Measurements from ENCODE around the gene PROSER2. TPM values are rescaled to one million over a fixed set of nuclear protein-coding genes. Genes with fewer than 3 reads are reported as not detected.
"Not testable (repeated sequence)": the region's sequence is repeated elsewhere in the genome, so short reads cannot be mapped to it uniquely, and the experiment has no call there.

Gene PROSER2
- total RNA-seq, 6 experiments from 2014 or later: 0.74 to 2.9 (median 1.5) TPM

DNA sequence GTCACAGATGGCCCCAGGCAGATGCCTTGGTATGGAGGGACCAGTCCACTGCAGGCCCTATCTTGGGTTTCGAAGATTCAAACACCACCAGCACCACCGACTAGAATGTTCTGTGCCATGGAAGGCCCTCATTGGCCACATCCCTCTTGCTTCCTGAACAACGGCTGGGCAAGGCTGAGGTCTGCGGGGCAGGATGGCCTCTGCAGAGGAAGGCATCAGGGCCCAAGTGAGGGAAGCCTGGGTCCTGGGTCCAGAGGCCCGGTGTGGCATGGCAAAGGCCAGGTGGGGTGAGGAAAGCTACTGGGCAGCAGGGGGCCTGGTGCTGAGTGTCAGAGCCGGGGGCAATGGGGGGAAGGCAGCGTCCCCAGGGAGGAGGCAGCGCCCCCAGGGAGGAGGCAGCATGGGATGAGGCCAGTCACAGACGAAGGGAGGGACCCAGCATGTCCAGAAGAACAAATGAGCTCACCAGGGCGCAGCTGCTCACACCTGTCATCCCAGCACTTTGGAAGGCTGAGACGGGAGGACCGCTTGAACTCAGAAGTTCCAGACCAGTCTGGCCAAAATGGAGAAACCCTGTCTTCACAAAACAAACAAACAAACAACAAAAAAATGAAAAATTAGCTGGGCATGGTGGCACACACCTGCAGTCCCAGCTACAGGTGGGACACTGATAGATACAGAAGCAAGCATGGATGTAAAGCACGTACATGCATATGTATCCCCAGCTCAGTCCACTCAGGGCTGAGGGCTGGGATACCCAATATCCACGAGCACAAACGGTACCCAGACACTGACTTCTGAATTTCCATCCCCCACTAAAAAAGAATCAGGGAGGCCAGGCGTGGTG is 64.4 kb downstream of the PROSER2 start:
- Mint-ChIP-seq H3K36me3 (ENCODE audit: low read depth) (no peaks in the 10 kb centered on the region), H3K4me1 (ENCODE audit: low read depth) (peaks cover 3% of the 10 kb centered on the region), H3K27ac (no peak overlapping the region), H3K4me3 (no peak overlapping the region), H3K27me3 (ENCODE audit: insufficient read depth) (peaks cover 3% of the 10 kb centered on the region; the same call in 1 of the 2 replicates), H3K9me3 (no peaks in the 10 kb centered on the region)
- TF ChIP-seq, protein P1, sequence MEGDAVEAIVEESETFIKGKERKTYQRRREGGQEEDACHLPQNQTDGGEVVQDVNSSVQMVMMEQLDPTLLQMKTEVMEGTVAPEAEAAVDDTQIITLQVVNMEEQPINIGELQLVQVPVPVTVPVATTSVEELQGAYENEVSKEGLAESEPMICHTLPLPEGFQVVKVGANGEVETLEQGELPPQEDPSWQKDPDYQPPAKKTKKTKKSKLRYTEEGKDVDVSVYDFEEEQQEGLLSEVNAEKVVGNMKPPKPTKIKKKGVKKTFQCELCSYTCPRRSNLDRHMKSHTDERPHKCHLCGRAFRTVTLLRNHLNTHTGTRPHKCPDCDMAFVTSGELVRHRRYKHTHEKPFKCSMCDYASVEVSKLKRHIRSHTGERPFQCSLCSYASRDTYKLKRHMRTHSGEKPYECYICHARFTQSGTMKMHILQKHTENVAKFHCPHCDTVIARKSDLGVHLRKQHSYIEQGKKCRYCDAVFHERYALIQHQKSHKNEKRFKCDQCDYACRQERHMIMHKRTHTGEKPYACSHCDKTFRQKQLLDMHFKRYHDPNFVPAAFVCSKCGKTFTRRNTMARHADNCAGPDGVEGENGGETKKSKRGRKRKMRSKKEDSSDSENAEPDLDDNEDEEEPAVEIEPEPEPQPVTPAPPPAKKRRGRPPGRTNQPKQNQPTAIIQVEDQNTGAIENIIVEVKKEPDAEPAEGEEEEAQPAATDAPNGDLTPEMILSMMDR (IDR thresholded peaks at IDR 0.05): no peak
- no peak for DNase-seq

DNA sequence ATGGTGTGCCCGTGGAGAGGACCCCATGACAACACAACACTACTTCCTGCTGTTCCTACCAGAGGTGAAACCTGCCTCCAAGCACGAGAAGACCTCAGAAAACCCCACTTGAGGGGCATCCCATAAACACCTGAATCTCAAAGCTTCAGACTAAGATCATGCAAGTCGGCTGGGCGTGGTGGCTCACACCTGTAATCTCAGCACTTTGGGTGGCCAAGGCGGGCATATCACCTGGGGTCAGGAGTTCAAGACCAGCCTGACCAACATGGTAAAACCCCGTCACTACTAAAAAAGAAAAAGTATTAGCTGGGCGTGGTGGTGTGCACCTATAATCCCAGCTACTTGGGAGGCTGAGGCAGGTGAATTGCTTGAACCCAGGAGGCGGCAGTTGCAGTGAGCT is 66.1 kb downstream of the PROSER2 start:
- not testable (repeated sequence) for H3K4me1 Mint-ChIP-seq (ENCODE audit: low read depth); H3K36me3 Mint-ChIP-seq (ENCODE audit: low read depth); H3K27ac Mint-ChIP-seq; H3K27me3 Mint-ChIP-seq (ENCODE audit: insufficient read depth); DNase-seq; H3K4me3 Mint-ChIP-seq; H3K9me3 Mint-ChIP-seq

- Mint-ChIP-seq H3K27ac (no peak overlapping the region), H3K36me3 (ENCODE audit: low read depth) (no peaks in the 10 kb centered on the region), H3K4me3 (no peak overlapping the region), H3K9me3 (no peaks in the 10 kb centered on the region), H3K4me1 (ENCODE audit: low read depth) (no peaks in the 10 kb centered on the region), H3K27me3 (ENCODE audit: insufficient read depth) (peaks cover 4% of the 10 kb centered on the region)
- DNase-seq: no peak
- TF ChIP-seq, protein P1 (IDR thresholded peaks at IDR 0.05): no peak
Measured at GRCh38 chr10:11891776-11892486, 68.8 kb downstream of the PROSER2 start.

DNA sequence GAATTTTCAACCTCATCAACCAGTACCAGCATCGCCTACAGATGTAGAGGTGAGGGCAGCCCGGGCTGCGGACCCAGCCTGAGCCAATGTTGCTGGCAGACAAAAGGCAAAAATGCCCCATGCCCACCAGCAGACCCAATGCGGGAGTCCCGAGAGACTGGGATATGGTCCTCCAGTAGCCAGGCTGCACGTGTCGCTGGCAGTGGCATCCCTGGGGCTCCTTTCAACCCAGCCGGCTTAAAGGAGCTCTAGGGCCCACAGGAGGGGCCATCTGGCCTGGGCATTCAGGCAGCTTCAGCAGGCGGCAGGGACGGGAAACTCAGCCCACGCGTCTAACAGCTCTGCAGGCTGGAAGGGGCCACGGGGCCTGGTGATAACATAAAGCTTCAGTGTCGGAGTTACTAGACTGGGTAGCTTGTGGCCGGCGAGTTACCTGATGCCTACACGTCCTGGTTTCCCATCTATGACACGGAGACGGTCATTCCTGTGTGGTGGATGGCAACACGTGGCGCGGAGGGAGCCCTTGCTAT is 70.7 kb downstream of the PROSER2 start:
- H3K27ac Mint-ChIP-seq: no peak overlapping the region
- H3K36me3 Mint-ChIP-seq (ENCODE audit: low read depth): no peaks in the 10 kb centered on the region
- H3K27me3 Mint-ChIP-seq (ENCODE audit: insufficient read depth): peaks cover 4% of the 10 kb centered on the region
- TF ChIP-seq, protein P1 (IDR thresholded peaks at IDR 0.05): no peak
- H3K9me3 Mint-ChIP-seq: no peaks in the 10 kb centered on the region
- H3K4me1 Mint-ChIP-seq (ENCODE audit: low read depth): no peaks in the 10 kb centered on the region
- H3K4me3 Mint-ChIP-seq: no peak overlapping the region
- no peak for DNase-seq

GRCh38 chr10:11894381-11895107 is 71.4 kb downstream of the PROSER2 start:
- DNase-seq: no peak
- H3K4me3 Mint-ChIP-seq: no peak overlapping the region
- H3K36me3 Mint-ChIP-seq (ENCODE audit: low read depth): no peaks in the 10 kb centered on the region
- no peaks in the 10 kb centered on the region for H3K4me1 Mint-ChIP-seq (ENCODE audit: low read depth)
- H3K27me3 Mint-ChIP-seq (ENCODE audit: insufficient read depth): peaks cover 4% of the 10 kb centered on the region
- no peaks in the 10 kb centered on the region for H3K9me3 Mint-ChIP-seq
- no peak overlapping the region for H3K27ac Mint-ChIP-seq
- TF ChIP-seq, protein P1 (IDR thresholded peaks at IDR 0.05): no peak
